Aortic smooth muscle cell (primary cell): ENCODE measurements around the gene PCDH11Y. TPM values are rescaled to one million over a fixed set of nuclear protein-coding genes. Genes with fewer than 3 reads are reported as not detected.

ENCODE experiments used
- total RNA-seq: library from RNA; depleted of rRNA; stranded (reverse); fragments of >200 nt; gene quantifications from 2 replicates; pipeline ENCODE4 v1.2.3, GENCODE V29; 2014

PCDH11Y gene
- under 0.01 TPM in 1 of 2 replicates, not detected in the other for total RNA-seq

DNA sequence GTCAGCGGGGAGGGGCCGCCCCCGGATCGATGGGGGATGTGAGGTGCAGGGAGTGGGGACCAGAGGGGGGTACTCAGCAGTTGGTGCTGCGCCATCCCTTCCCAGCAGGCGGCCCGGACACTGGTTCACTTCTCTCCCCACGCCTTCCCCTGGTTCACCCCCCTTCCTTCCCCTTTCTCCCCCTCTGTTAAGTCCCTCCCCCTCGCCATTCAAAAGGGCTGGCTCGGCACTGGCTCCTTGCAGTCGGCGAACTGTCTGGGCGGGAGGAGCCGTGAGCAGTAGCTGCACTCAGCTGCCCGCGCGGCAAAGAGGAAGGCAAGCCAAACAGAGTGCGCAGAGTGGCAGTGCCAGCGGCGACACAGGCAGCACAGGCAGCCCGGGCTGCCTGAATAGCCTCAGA lies at the start of gene PCDH11Y:
Gene PCDH11Y (plus strand): TSS at position 240 of the 400 bp plus-strand sequence. CDS start 56,804 bp downstream, outside the sequence.

